OCI-LY7 (cell line): ENCODE measurements around the gene MAL.

ENCODE experiments used
- CTCF ChIP-seq: fragments of 200-600 bp; sonication (generic); conservative IDR thresholded peaks from 2 replicates; pipeline ENCODE4 v1.5.1; 2014; ENCODE audit warnings: mild to moderate bottlenecking, antibody characterized with exemption, low read length, moderate library complexity, mixed read lengths
- EZH2phosphoT487 ChIP-seq: fragments of 200-600 bp; sonication (generic); IDR thresholded peaks from 2 replicates; pipeline ENCODE4 v1.6.1; 2018; ENCODE audit warnings: low read depth, borderline replicate concordance, mild to moderate bottlenecking, mixed run types, antibody characterized with exemption, low read length, moderate library complexity, mixed read lengths

GRCh38 chr2:95073856-95074662 is 48.6 kb downstream of the MAL start:
- TF ChIP-seq CTCF: no peak
- no peak for TF ChIP-seq EZH2phosphoT487
